HUES48 (cell line): ENCODE results near the gene FGF12.
A peak's percentile ranks its signal among the peaks of the same experiment; 100 is the strongest.

Experiments used
- H3K27ac ChIP-seq: one replicate; pipeline ENCODE4 v1.7.0; 2013; ENCODE audit warnings: low read depth, low read length, inconsistent platforms
- H3K27me3 ChIP-seq: 2 replicates; pipeline ENCODE4 v1.6.1; 2013; ENCODE audit warnings: mild to moderate bottlenecking, low read length; ENCODE audit not compliant: control insufficient read depth, insufficient read depth
- H3K36me3 ChIP-seq: 2 replicates; pipeline ENCODE4 v1.6.1; 2013; ENCODE audit warnings: low read length; ENCODE audit not compliant: control insufficient read depth, insufficient read depth
- H3K4me1 ChIP-seq: 2 replicates; pipeline ENCODE4 v1.6.1; 2013; ENCODE audit warnings: mild to moderate bottlenecking, low read length; ENCODE audit not compliant: control insufficient read depth, insufficient read depth
- H3K4me3 ChIP-seq: 2 replicates; pipeline ENCODE4 v1.5.1; 2013; ENCODE audit warnings: mild to moderate bottlenecking, low read depth, low read length
- H3K9ac ChIP-seq: 2 replicates; pipeline ENCODE4 v1.6.1; 2013; ENCODE audit warnings: mild to moderate bottlenecking, low read depth, low read length, moderate library complexity
- H3K9me3 ChIP-seq: 2 replicates; pipeline ENCODE4 v1.6.1; 2013; ENCODE audit warnings: low read length; ENCODE audit not compliant: control insufficient read depth, insufficient read depth

The FGF12 gene

GRCh38 chr3:192170031-192170430 lies 557.3 kb downstream of the FGF12 start:
- H3K4me1 ChIP-seq: peaks cover 24% of the 10 kb centered on the region
- no peaks in the 10 kb centered on the region for H3K36me3 ChIP-seq
- H3K27me3 ChIP-seq: no peaks in the 10 kb centered on the region
- H3K9ac ChIP-seq: no peak overlapping the region
- no peaks in the 10 kb centered on the region for H3K9me3 ChIP-seq
- no peak overlapping the region for H3K4me3 ChIP-seq
- H3K27ac ChIP-seq: peak overlapping the region; percentile 44

- no peak overlapping the region for H3K9ac ChIP-seq
- no peaks in the 10 kb centered on the region for H3K9me3 ChIP-seq
- no peaks in the 10 kb centered on the region for H3K27me3 ChIP-seq
- no peak overlapping the region for H3K27ac ChIP-seq
- H3K4me3 ChIP-seq: no peak overlapping the region
- H3K36me3 ChIP-seq: no peaks in the 10 kb centered on the region
- peaks cover 24% of the 10 kb centered on the region for H3K4me1 ChIP-seq
Observed at GRCh38 chr3:192169332-192169915, 557.9 kb downstream of the FGF12 start.

- Histone ChIP-seq H3K4me1 (peaks cover 24% of the 10 kb centered on the region), H3K27ac (no peak overlapping the region), H3K36me3 (no peaks in the 10 kb centered on the region), H3K27me3 (no peaks in the 10 kb centered on the region), H3K4me3 (no peak overlapping the region), H3K9me3 (no peaks in the 10 kb centered on the region), H3K9ac (no peak overlapping the region)
Observed at GRCh38 chr3:192168202-192168601, 559.1 kb downstream of the FGF12 start.

GRCh38 chr3:192165552-192165951 lies 561.8 kb downstream of the FGF12 start:
- Histone ChIP-seq H3K27ac (no peak overlapping the region), H3K9me3 (no peaks in the 10 kb centered on the region), H3K36me3 (no peaks in the 10 kb centered on the region), H3K4me1 (peaks cover 25% of the 10 kb centered on the region), H3K27me3 (no peaks in the 10 kb centered on the region), H3K4me3 (no peak overlapping the region), H3K9ac (no peak overlapping the region)

- Histone ChIP-seq H3K4me3 (no peak overlapping the region), H3K27me3 (no peaks in the 10 kb centered on the region), H3K9me3 (no peaks in the 10 kb centered on the region), H3K9ac (no peak overlapping the region), H3K36me3 (no peaks in the 10 kb centered on the region), H3K27ac (no peak overlapping the region), H3K4me1 (0 out of 2 replicates have a peak, but pooled peaks cover 4% of the 10 kb centered on the region)
Observed at GRCh38 chr3:192161661-192162060, 565.7 kb downstream of the FGF12 start.

GRCh38 chr3:192156382-192156781 lies 571.0 kb downstream of the FGF12 start:
- no peaks in the 10 kb centered on the region for H3K4me1 ChIP-seq
- no peak overlapping the region for H3K9ac ChIP-seq
- H3K27me3 ChIP-seq: no peaks in the 10 kb centered on the region
- no peaks in the 10 kb centered on the region for H3K36me3 ChIP-seq
- H3K9me3 ChIP-seq: no peaks in the 10 kb centered on the region
- no peak overlapping the region for H3K27ac ChIP-seq
- no peak overlapping the region for H3K4me3 ChIP-seq

GRCh38 chr3:192155194-192155593 lies 572.1 kb downstream of the FGF12 start:
- Histone ChIP-seq H3K4me3 (peak overlapping the region; percentile 61), H3K4me1 (no peaks in the 10 kb centered on the region), H3K27ac (no peak overlapping the region), H3K36me3 (no peaks in the 10 kb centered on the region), H3K27me3 (no peaks in the 10 kb centered on the region), H3K9ac (peak overlapping the region; percentile 37; the same call in 1 of the 2 replicates), H3K9me3 (no peaks in the 10 kb centered on the region)

- no peaks in the 10 kb centered on the region for H3K27me3 ChIP-seq
- no peak overlapping the region for H3K4me3 ChIP-seq
Observed at GRCh38 chr3:192133271-192133670, 594.1 kb downstream of the FGF12 start.

GRCh38 chr3:192130534-192131132 lies 596.7 kb downstream of the FGF12 start:
- Histone ChIP-seq H3K4me3 (no peak overlapping the region), H3K36me3 (no peaks in the 10 kb centered on the region), H3K9ac (no peak overlapping the region), H3K27ac (no peak overlapping the region), H3K9me3 (no peaks in the 10 kb centered on the region), H3K27me3 (no peaks in the 10 kb centered on the region), H3K4me1 (no peaks in the 10 kb centered on the region)

More at GRCh38 chr3:192133271-192133670, 594.1 kb downstream of the FGF12 start:
- Histone ChIP-seq H3K27ac (no peak overlapping the region), H3K36me3 (no peaks in the 10 kb centered on the region), H3K9me3 (no peaks in the 10 kb centered on the region), H3K4me1 (no peaks in the 10 kb centered on the region), H3K9ac (no peak overlapping the region)

GRCh38 chr3:192129586-192129985 lies 597.8 kb downstream of the FGF12 start:
- no peak overlapping the region for H3K9ac ChIP-seq
- H3K9me3 ChIP-seq: no peaks in the 10 kb centered on the region
- no peaks in the 10 kb centered on the region for H3K4me1 ChIP-seq
- H3K4me3 ChIP-seq: no peak overlapping the region
- H3K27ac ChIP-seq: no peak overlapping the region
- no peaks in the 10 kb centered on the region for H3K27me3 ChIP-seq
- H3K36me3 ChIP-seq: no peaks in the 10 kb centered on the region

- Histone ChIP-seq H3K36me3 (no peaks in the 10 kb centered on the region), H3K9ac (no peak overlapping the region), H3K4me3 (no peak overlapping the region), H3K27ac (no peak overlapping the region), H3K4me1 (no peaks in the 10 kb centered on the region), H3K27me3 (no peaks in the 10 kb centered on the region), H3K9me3 (no peaks in the 10 kb centered on the region)
Observed at GRCh38 chr3:192128922-192129321, 598.4 kb downstream of the FGF12 start.
